Left ventricle myocardium inferior (tissue), 1 donor: Measurements from ENCODE around the gene TTL. TPM values are rescaled to one million over a fixed set of nuclear protein-coding genes. Genes with fewer than 3 reads are reported as not detected.
"Not testable (repeated sequence)": the region's sequence is repeated elsewhere in the genome, so short reads cannot be mapped to it uniquely, and the experiment has no call there.

ENCODE experiments used
- DNase-seq: peaks from one replicate; pipeline ENCODE4 v3.0.0-alpha.2; 2020
- H3K27ac ChIP-seq: fragments of 200-600 bp; replicated peaks from 2 replicates; pipeline ENCODE4 v1.8.0; 2021
- H3K27me3 ChIP-seq: fragments of 200-600 bp; 2 replicates; pipeline ENCODE4 v1.8.0; 2021; ENCODE audit warnings: low read depth
- H3K36me3 ChIP-seq: fragments of 200-600 bp; 2 replicates; pipeline ENCODE4 v1.8.0; 2021
- H3K4me1 ChIP-seq: fragments of 200-600 bp; 2 replicates; pipeline ENCODE4 v1.8.0; 2021
- H3K4me3 ChIP-seq: fragments of 200-600 bp; 2 replicates; pipeline ENCODE4 v1.8.0; 2021; ENCODE audit warnings: mild to moderate bottlenecking, moderate library complexity
- H3K9me3 ChIP-seq: fragments of 200-600 bp; replicated peaks from 2 replicates; pipeline ENCODE4 v1.8.0; 2021
- intact Hi-C: fragments of 100-400 bp; cut with micrococcal nuclease; formaldehyde crosslinking; loops from one replicate; pipeline ENCODE4 v1.11.0; 2022
- total RNA-seq: library from RNA; stranded (reverse); fragmentation: NEBNext Ultra II Directional; extraction: Animal tissue kit (Norgen Biotek cat#: 25700); gene quantifications from one replicate; pipeline ENCODE4 v1.2.1, GENCODE V29; 2021
- TF ChIP-seq, protein P1 (sequence below): fragments of 200-600 bp; IDR thresholded peaks from 2 replicates; pipeline ENCODE4 v1.8.0; 2021; ENCODE audit warnings: antibody characterized with exemption, mild to moderate bottlenecking, borderline replicate concordance
- donor health status: DM: no; HTN: yes; CAD: no; lungs with severe emphysema.

TTL gene
- total RNA-seq, 1 donor from 2014 or later: 47.1 TPM

DNA sequence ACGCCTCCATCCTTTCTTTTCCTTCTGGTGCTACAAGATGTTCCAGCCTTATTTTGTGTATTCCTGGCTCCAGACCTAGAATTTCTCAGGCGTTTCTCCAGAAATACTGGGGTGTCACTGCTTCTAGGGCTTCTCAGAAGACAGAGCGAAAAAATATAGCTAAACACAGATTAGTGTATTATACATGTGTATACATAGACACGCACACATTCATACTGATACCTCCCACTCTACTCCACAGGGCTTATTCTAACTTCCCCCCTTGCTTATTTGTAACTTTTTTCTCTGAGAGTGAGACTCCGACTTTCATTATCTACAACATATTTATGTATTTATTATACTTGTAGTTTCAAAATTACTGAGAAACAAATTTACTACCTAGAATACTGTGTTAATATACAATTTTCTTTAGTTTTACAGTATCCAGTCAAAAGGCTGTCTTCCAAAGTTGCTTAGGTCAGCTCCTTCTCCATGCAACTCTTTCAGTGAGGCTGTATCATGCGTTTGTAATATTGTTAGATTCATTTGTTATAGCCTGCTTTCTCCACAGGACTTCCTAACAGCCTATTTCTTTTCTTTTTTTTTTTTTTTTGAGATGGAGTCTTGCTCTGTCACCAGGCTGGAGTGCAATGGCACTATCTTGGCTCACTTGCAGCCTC lies 43.2 kb upstream of the TTL start:
- DNase-seq, intact Hi-C loops, H3K4me1 ChIP-seq, H3K4me3 ChIP-seq, H3K9me3 ChIP-seq, H3K36me3 ChIP-seq, H3K27ac ChIP-seq: not testable (repeated sequence)
- H3K27me3 ChIP-seq: peaks cover 56% of the 10 kb centered on the region

DNA sequence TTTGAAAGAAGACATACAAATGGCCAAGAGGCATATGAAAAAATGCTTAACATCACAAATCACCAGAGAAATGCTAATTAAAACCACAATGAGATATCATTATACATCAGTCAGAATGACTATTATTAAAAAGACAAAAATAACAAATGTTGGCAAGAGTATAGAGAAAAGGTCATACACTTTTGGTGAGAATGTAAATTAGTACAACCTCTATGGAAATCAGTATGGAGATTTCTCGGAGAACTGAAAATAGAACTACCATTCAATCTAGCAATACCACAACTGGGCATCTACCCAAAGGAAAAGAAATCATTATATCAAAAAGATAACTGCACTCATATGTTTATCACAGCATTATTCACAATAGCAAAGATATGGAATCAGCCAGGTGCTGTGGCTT lies 37.7 kb upstream of the TTL start:
- intact Hi-C loops, DNase-seq, H3K27ac ChIP-seq: not testable (repeated sequence)

DNA sequence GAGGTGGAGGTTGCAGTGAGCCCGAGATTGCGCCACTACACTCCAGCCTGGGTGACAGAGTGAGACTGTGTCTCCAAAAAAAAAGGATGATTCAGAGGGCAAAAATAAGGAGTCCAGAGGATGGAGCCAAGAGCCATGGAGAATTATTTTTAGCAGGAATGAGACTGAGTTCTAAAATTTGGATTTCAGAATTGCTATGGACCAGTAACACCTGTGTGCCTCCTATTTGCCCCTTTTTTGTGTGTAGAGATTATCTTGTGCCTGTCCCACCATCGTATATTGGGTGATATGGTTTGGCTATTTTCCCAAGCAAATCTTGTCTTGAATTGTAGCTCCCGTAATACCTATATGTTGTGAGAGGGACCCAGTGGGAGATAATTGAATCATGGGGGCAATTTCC lies 32.1 kb upstream of the TTL start:
- DNase-seq: no peak
- Histone ChIP-seq H3K36me3 (no peaks in the 10 kb centered on the region), H3K27me3 (no peaks in the 10 kb centered on the region), H3K4me1 (no peaks in the 10 kb centered on the region), H3K9me3 (peaks cover 13% of the 10 kb centered on the region), H3K4me3 (no peak overlapping the region), H3K27ac (no peak overlapping the region)
- intact Hi-C loops: no loop called here
- TF ChIP-seq, protein P1, sequence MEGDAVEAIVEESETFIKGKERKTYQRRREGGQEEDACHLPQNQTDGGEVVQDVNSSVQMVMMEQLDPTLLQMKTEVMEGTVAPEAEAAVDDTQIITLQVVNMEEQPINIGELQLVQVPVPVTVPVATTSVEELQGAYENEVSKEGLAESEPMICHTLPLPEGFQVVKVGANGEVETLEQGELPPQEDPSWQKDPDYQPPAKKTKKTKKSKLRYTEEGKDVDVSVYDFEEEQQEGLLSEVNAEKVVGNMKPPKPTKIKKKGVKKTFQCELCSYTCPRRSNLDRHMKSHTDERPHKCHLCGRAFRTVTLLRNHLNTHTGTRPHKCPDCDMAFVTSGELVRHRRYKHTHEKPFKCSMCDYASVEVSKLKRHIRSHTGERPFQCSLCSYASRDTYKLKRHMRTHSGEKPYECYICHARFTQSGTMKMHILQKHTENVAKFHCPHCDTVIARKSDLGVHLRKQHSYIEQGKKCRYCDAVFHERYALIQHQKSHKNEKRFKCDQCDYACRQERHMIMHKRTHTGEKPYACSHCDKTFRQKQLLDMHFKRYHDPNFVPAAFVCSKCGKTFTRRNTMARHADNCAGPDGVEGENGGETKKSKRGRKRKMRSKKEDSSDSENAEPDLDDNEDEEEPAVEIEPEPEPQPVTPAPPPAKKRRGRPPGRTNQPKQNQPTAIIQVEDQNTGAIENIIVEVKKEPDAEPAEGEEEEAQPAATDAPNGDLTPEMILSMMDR: no peak

More for the DNA sequence above, 37.7 kb upstream of the TTL start:
- not testable (repeated sequence) for H3K9me3 ChIP-seq, H3K4me3 ChIP-seq, H3K4me1 ChIP-seq, H3K36me3 ChIP-seq
- H3K27me3 ChIP-seq: peaks cover 19% of the 10 kb centered on the region

DNA sequence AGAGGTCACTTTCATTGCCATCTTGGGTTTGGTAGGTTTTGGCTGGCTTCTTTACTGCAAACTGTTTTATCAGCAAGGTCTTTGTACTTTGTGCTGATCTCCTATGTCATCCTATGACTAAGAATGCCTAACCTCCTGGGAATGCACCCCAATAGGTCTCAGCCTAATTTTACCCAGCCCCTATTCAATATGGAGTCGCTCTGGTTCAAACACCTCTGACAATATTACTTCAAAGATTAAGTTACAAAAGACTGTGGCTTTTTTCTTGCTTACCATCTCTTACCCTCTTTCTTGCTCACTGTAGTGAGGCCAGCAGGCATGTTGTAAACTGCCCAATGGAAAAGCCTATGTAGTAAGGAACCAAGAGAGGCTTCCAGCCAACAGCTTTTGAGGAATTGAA lies 30.6 kb upstream of the TTL start:
- intact Hi-C loops: no loop called here

DNA sequence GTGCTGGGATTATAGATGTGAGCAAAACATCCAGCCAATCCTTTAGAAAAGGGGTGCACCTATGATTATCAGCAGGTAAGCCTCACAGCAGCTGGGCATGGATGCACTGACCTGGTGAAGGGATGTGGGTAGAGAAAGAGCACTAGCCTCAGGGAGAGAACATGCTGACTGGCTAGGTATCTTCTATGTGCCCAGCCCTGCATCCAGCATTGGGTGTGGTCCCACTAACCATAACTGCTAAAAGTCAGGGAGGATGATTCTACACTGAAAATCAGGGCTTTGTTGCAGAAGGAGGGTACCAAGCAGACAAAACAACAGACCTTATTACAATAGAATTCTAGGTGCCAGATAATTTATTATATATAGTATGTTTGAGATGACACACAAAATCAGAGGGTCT lies 27.4 kb upstream of the TTL start:
- H3K27me3 ChIP-seq: no peaks in the 10 kb centered on the region
- intact Hi-C loops: no loop called here
- no peaks in the 10 kb centered on the region for H3K4me1 ChIP-seq
- H3K4me3 ChIP-seq: no peak overlapping the region
- no peak for DNase-seq
- TF ChIP-seq, protein P1: no peak
- peaks cover 12% of the 10 kb centered on the region for H3K9me3 ChIP-seq
- H3K36me3 ChIP-seq: no peaks in the 10 kb centered on the region
- H3K27ac ChIP-seq: no peak overlapping the region

More for the DNA sequence above, 30.6 kb upstream of the TTL start:
- Histone ChIP-seq H3K27ac (no peak overlapping the region), H3K27me3 (no peaks in the 10 kb centered on the region), H3K36me3 (no peaks in the 10 kb centered on the region), H3K9me3 (peaks cover 13% of the 10 kb centered on the region), H3K4me3 (no peak overlapping the region), H3K4me1 (no peaks in the 10 kb centered on the region)
- no peak for DNase-seq
- TF ChIP-seq, protein P1: no peak

DNA sequence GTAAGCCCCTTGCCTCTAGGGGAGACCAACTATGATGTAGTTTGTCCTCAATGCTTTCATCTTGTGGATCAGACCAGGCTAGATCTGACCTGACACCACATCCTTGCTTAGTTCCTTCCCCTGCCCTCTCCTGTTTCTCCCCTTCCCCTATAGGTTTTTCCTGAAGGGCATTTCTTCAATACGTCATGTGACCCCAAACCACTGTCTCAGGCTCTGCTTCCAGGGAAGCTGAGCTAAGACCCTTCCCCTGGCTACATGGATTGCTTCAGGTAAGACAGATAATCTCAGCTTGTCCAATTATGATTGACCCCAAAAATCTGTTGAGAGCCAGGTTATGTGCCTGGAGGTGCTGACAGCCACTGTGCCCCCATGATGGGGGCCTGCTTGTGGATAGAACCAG lies 22.6 kb upstream of the TTL start:
- Histone ChIP-seq H3K4me3 (no peak overlapping the region), H3K27me3 (peaks cover 16% of the 10 kb centered on the region), H3K9me3 (no peaks in the 10 kb centered on the region), H3K4me1 (no peaks in the 10 kb centered on the region), H3K27ac (no peak overlapping the region), H3K36me3 (no peaks in the 10 kb centered on the region)
- TF ChIP-seq, protein P1: no peak
- intact Hi-C loops: no loop called here
- no peak for DNase-seq
